Measurements from ENCODE around the gene SLC29A3.
"Not testable (repeated sequence)": the region's sequence is repeated elsewhere in the genome, so short reads cannot be mapped to it uniquely, and the experiment has no call there.

Gene SLC29A3

GRCh38 chr10:71293446-71294084, 25.5 kb upstream of the SLC29A3 start:
- TF ChIP-seq, protein P1, sequence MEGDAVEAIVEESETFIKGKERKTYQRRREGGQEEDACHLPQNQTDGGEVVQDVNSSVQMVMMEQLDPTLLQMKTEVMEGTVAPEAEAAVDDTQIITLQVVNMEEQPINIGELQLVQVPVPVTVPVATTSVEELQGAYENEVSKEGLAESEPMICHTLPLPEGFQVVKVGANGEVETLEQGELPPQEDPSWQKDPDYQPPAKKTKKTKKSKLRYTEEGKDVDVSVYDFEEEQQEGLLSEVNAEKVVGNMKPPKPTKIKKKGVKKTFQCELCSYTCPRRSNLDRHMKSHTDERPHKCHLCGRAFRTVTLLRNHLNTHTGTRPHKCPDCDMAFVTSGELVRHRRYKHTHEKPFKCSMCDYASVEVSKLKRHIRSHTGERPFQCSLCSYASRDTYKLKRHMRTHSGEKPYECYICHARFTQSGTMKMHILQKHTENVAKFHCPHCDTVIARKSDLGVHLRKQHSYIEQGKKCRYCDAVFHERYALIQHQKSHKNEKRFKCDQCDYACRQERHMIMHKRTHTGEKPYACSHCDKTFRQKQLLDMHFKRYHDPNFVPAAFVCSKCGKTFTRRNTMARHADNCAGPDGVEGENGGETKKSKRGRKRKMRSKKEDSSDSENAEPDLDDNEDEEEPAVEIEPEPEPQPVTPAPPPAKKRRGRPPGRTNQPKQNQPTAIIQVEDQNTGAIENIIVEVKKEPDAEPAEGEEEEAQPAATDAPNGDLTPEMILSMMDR (IDR thresholded peaks at IDR 0.05; ENCODE audit: extremely low read depth, insufficient read depth, missing control alignments): no peak
- DNase-seq (ENCODE audit: low spot score): no peak
- in situ Hi-C loops (cut with MboI; ENCODE audit: low pct_unique_long_range_greater_than_20kb, low sequenced_read_pairs, unreplicated experiment): no loop called here

DNA sequence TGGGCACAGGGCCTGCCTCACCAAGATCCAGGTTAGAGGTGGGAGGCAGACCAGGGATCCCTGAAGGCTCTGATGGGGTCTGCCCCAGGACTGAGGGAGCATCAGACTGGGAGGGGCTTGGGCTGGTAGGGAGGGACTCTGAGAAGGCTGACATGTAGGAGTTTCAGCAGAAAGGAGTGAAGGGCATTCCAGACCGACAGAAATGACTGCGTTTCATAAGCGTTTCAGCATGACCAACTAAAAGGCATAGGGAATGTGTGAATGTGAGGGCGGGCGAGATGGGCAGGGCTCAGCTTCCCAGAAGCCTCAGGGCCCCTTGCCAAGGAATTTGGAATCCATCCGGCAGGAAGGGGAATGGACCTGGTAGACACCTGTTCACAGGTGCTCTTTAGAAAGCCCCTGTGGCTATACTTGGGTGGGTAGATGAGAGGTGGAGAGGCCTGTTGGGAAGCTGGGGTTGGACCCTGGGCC, 24.9 kb upstream of the SLC29A3 start:
- TF ChIP-seq, protein P1 (IDR thresholded peaks at IDR 0.05; ENCODE audit: extremely low read depth, insufficient read depth, missing control alignments): no peak
- no peak for DNase-seq (ENCODE audit: low spot score)
- in situ Hi-C loops (cut with MboI; ENCODE audit: low pct_unique_long_range_greater_than_20kb, low sequenced_read_pairs, unreplicated experiment): no loop called here

- in situ Hi-C loops (cut with MboI; ENCODE audit: low pct_unique_long_range_greater_than_20kb, low sequenced_read_pairs, unreplicated experiment): no loop called here
- TF ChIP-seq, protein P1 (IDR thresholded peaks at IDR 0.05; ENCODE audit: extremely low read depth, insufficient read depth, missing control alignments): no peak
- no peak for DNase-seq (ENCODE audit: low spot score)
Observed at GRCh38 chr10:71294856-71295255, 24.2 kb upstream of the SLC29A3 start.

DNA sequence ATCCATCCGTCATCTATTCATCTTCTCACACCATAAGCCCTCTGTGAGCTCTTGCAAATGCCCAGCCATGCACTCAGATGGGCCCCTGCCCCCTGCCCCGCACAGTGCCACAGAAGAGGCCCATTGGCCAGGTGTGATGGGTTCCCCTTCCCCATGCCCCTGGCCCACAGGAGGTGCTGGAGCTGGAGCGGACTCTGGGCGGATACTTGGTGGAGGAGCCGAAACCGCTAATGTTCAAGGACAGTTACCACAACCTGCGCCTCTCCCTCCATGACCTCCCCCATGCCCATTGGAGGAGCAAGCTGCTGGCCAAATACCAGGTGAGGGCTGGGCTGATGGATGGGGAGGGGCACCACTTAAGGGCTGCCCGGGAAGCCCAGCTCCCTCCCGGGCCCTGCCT, 23.4 kb upstream of the SLC29A3 start:
- TF ChIP-seq, protein P1 (IDR thresholded peaks at IDR 0.05; ENCODE audit: extremely low read depth, insufficient read depth, missing control alignments): no peak
- DNase-seq (ENCODE audit: low spot score): no peak
- in situ Hi-C loops (cut with MboI; ENCODE audit: low pct_unique_long_range_greater_than_20kb, low sequenced_read_pairs, unreplicated experiment): no loop called here

DNA sequence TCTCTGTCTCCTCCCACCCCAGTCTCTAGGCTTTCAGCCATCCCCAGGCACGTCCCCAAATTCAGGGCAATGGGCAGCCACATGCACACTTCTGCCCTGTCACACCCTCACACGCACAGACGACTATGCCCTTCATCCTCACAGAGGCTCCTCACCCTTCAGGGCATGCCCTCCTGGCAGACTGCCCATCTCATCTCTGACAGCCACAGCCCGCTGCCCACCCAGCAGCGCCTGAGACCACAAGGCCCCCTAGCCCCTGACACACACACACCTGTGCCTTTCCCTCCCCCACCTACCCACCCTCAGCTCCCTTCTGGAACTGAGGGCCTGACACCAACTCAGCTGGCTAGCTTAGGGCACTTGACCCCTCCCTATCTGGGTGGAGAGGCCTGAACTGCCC, 23.0 kb upstream of the SLC29A3 start:
- TF ChIP-seq, protein P1 (IDR thresholded peaks at IDR 0.05; ENCODE audit: extremely low read depth, insufficient read depth, missing control alignments): no peak
- in situ Hi-C loops (cut with MboI; ENCODE audit: low pct_unique_long_range_greater_than_20kb, low sequenced_read_pairs, unreplicated experiment): no loop called here
- no peak for DNase-seq (ENCODE audit: low spot score)

- in situ Hi-C loops (cut with MboI; ENCODE audit: low pct_unique_long_range_greater_than_20kb, low sequenced_read_pairs, unreplicated experiment); DNase-seq (ENCODE audit: low spot score): not testable (repeated sequence)
Observed at GRCh38 chr10:71296811-71297210, 22.2 kb upstream of the SLC29A3 start.

DNA sequence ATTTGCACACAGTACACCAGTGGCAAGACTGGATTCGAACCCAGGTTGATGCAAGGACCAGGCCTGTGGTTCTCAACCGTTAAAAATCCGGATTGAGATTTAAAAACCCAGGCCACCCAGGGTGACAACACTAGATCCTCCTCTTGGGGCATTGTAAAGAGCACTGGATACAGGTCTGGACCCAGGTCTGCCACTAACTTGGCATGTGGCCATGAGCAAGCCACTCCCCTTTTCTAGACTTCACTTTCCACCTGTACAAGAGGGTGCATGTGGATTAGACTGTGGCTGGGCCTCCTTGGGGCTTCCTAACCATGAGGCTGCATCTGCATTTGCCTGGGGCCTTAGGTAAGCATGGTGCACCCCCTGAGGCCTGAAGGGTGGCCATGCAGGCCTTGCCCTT, 21.7 kb upstream of the SLC29A3 start:
- in situ Hi-C loops (cut with MboI; ENCODE audit: low pct_unique_long_range_greater_than_20kb, low sequenced_read_pairs, unreplicated experiment): no loop called here
- TF ChIP-seq, protein P1 (IDR thresholded peaks at IDR 0.05; ENCODE audit: extremely low read depth, insufficient read depth, missing control alignments): no peak
- no peak for DNase-seq (ENCODE audit: low spot score)

Measured in GM13977 (cell line).